ENCODE data around the gene RAVER1.
A peak's percentile ranks its signal among the peaks of the same experiment; 100 is the strongest.
"Not testable (repeated sequence)": the region's sequence is repeated elsewhere in the genome, so short reads cannot be mapped to it uniquely, and the experiment has no call there.

Gene RAVER1, protein sequence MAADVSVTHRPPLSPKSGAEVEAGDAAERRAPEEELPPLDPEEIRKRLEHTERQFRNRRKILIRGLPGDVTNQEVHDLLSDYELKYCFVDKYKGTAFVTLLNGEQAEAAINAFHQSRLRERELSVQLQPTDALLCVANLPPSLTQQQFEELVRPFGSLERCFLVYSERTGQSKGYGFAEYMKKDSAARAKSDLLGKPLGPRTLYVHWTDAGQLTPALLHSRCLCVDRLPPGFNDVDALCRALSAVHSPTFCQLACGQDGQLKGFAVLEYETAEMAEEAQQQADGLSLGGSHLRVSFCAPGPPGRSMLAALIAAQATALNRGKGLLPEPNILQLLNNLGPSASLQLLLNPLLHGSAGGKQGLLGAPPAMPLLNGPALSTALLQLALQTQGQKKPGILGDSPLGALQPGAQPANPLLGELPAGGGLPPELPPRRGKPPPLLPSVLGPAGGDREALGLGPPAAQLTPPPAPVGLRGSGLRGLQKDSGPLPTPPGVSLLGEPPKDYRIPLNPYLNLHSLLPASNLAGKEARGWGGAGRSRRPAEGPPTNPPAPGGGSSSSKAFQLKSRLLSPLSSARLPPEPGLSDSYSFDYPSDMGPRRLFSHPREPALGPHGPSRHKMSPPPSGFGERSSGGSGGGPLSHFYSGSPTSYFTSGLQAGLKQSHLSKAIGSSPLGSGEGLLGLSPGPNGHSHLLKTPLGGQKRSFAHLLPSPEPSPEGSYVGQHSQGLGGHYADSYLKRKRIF

DNA sequence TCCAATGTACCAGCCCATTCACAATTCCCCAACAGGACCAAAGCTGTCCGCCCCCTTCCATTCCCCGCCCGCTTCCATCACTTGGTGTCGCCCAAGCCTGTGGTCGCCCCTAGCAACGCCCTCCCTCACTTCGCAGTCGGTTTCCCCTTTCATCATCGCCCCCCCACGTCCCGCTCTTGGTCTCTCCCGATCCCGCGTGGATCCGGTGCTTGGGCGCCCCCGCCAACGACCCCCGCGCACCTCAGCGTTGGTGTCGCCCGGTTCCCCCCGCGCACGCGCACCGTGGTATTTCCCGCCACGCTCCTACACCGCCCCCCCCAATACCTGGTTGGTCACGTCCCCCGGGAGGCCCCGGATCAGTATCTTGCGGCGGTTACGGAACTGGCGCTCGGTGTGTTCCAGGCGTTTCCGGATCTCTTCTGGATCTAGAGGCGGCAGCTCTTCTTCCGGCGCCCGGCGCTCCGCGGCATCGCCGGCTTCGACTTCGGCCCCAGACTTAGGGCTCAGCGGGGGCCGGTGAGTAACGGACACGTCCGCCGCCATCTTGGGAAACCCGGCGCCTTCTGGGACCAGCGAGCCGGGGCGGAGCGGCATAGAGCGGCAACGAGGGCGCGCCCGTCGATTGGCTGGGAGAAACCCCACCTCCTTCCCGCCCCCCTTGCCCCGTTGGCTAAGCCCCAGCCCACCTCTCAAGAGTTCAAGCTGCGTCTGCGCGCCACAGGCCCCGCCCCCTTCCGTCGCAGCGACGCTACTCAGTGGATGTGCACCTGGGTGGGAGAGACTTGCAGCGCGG is at the start of gene RAVER1:
RAVER1 (minus strand) TSS at position 565 of the 793 bp plus-strand sequence; CDS start at position 543, 22 bp downstream.
- DNase-seq: peak; percentile 88

DNA sequence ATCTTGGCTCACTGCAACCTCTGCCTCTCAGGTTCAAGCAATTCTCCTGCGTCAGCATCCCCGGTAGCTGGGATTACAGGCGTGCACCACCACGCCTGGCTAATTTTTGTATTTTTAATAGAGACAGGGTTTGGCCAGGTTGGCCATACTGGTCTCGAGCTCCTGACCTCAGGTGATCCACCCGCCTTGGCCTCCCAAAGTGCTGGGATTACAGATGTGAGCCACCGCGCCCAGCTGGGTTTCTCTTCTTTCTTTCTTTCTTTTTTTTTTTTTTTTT is 49.8 kb upstream of the RAVER1 start:
- not testable (repeated sequence) for DNase-seq

DNA sequence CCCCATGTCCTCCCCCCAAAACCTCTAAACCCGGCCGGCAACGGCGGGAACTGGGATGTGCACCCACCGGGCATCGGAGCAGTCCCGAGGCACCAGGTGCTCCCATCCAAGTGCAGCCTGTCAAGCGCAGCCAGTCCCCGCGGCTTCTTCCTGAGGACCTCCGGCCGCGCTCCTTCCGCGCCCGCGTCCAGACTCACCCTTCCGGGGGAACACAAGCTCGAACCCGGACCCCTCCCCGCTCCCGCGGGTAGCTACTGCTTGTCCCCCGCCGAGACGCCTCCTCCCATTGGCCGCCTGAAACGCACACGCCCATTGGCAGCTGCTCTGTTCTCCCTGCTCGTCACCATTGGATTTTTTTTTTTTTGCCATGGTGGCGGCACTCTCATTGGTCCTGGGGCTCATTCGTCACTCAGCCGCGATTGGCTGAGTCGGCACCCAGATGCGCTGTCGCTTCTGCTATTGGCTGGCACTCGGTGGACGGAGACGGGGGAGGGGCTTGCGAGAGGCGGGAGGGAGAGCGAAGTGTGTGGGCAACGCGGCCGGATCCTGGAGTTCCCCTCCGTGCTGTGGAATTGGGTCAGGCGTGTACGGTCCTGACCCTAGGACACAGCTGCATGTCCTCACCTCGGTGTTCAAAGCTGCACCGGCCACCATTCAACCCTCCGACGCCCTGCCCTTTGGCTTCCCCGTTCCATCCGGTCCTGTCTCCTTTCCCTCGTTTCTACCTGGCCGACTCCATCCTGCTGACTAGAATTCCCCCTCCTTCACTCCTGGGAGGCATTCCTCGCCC is 47.2 kb upstream of the RAVER1 start, which contains the start of gene TYK2:
TYK2 (minus strand) TSS at position 260 of the 790 bp plus-strand sequence. CDS start 2,166 bp downstream, outside the sequence.
- DNase-seq: peak; percentile 96

DNA sequence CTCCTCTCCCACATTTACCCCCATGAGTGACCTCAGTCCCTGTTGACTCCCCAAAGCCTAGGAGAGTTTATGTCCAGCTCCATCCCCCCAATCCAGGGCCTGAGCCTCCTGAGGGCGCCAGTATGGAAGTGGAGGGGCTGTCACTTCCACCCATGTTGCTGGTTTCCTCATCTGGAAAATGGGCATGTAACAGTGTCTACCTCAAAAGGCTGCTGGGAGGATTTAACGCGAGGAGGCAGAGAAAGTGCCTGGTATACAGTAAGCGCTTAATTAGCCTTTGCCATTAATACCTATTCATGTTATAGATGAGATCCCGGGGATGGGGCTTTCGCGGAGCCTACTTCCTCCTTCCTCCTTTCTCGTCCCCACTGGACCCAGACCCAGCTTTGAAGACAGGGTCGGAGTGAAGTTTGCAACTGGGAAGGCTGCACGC is 46.6 kb upstream of the RAVER1 start:
- no peak for DNase-seq

DNA sequence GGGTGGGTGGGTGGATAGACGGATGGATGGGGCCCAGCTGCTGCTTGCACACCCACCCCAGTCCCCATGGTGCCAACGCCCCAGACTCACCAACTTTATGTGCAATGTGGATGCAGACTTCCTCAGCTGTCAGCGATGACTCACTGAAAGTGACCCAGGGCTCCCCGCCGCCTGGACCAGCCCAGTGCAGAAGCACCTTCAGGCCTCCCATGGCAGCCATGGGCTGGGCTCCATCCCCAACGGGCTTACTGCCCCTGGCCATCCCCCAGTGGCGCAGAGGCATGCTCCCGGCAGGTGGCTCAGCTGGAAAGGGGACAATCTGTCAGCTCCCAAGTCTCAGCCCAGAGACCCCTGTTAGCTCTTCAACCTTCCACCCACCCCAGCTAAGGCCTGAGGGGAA is 44.8 kb upstream of the RAVER1 start:
- DNase-seq: no peak

DNA sequence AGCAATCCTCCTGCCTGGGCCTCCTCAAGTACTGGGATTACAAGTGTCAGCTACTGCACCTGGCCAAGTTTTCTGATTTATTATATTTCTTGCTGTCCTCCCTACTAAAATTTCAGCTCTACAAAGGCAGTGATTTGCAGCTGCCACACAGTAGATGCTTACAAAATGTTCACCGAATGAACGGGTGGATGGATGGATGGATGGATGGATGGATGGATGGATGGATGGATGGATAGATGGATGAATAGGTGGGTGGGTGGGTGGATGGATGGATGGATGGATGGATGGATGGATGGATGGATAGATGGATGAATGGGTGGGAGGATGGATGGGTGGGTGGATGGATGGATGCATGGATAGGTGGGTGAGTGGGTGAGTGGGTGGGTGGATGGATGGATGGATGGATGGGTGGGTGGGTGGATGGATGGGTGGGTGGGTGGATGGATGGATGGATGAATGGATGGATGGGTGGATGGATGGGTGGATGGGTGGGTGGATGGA is 43.9 kb upstream of the RAVER1 start:
- DNase-seq: not testable (repeated sequence)

DNA sequence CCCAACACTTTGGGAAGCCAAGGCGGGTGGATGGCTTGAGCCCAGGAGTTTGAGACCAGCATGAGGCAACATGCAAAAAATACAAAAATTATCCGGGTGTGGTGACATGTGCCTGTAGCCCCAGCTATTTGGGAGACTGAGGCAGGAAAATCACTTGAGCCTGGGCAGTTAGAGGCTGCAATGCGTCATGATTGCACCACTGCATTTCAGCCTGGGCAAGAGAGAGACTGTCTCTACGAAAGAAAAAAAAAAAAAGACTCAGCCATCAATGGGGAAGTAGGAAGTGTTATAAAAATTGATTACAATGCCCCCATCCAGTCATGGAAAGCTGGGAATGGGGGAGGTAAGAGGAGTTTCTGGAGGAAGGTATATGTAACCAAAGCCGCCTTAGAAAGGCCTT is 41.6 kb upstream of the RAVER1 start:
- no peak for DNase-seq

DNA sequence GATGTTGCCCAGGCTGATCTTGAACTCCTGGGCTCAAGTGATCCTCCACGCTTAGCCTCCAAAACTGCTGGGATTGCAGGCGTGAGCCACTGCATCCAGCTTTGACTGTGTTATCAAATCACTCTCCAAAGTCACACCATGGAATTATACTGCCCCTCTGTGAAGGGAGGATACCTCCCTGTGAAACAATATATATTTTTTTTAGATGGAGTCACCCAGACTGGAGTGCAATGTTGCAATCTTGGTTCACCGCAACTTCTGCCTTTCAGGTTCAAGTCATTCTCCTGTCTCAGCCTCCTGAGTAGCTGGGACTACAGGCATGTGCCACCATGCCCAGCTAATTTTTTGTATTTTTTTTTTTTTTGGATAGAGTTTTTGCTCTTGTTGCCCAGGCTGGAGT is 39.4 kb upstream of the RAVER1 start:
- no peak for DNase-seq

DNA sequence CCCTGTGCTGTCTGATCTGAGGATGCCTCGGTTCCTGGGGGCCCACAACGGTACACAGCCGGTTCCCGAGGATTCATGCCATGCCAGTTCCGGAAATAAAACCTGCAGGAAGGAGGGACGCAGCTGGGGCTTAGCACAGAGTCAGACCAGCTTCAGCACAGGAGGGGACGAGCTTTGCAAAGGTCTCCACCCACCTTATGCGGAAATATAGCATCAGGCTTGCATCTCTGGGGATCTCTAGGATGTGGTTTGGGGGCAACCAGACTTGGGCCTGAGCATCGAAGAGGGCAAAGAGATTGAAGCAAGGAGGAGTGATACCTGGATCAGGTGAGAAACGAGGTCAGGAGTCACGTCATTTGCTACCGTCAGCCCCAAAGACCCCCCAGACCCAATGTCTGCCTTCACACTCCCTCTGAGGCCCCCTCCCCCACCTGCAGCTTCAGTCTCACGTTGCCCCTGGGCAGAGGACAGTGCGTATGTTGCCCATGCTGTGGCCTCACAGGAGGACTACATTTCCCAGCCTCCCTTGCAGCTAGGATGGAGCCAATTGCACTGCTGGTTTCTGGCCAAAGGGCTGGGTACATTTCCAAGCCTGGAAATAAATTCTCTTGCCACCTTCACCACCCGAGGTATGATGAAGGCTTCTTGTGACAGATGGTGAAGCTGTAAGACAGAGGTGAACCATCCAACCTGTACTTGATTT is 34.9 kb upstream of the RAVER1 start:
- no peak for DNase-seq

DNA sequence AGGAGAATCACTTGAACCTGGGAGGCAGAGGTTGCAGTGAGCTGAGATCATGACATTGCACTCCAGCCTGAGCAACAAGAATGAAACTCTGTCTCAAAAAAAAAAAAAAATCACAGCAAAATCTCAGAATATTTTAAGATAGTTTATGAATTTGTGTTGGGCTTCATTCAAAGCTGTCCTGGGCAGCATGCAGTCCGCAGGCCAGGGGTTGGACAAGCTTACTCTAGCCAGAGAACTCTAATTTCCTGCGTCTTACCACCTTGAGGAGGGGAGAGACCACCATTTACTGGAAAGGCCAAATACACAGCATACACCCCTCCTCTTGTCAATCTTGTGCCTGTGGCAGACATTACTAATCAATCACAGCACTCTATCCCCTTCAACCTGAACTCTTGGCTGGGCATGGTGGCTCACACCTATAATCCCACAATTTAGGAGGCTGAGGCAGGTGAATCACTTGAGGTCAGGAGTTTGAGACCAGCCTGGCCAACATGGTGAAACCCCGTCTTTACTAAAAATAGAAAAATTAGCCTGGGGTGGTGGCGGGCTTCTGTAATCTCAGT is 33.7 kb upstream of the RAVER1 start:
- not testable (repeated sequence) for DNase-seq

DNA sequence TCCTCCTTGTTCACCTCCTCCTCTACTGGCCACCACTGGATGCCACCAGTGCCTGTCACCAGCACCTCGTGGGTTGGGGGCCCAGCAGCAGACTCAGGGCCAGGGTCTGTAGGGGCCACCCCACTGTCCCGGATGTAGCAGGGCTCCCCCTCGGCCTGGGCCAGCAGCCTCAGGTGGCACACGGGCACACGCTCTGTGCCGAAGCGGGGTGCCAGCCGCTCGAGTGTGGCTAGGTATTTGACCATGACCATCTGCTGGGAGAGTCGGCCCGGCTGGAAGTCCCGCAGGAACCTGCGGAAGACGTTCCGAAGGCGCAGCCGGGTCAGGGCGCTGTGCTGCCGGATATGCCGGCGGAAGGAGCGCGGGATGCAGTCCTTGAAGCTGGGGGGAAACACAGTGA is 32.2 kb upstream of the RAVER1 start:
- DNase-seq: no peak

DNA sequence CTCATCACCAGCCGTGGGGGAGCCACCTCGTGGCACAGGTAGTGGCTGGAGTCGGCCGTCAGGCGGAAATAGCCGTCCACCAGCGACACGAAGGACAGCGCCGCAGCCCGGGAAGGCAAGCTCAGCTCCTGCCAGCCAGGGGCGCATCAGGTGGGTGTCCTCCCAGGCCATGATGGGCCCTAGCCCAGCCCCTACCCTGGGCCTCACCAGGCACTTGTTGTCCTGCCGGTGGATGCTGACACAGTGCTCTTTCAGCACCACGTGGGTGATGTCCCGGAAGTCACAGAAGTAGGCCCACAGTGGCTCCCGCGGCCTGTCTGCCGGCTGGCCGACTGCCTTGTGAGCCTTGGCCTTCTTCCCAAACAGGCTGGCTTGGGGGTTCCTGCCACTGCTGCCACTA is 31.3 kb upstream of the RAVER1 start:
- DNase-seq: no peak

DNA sequence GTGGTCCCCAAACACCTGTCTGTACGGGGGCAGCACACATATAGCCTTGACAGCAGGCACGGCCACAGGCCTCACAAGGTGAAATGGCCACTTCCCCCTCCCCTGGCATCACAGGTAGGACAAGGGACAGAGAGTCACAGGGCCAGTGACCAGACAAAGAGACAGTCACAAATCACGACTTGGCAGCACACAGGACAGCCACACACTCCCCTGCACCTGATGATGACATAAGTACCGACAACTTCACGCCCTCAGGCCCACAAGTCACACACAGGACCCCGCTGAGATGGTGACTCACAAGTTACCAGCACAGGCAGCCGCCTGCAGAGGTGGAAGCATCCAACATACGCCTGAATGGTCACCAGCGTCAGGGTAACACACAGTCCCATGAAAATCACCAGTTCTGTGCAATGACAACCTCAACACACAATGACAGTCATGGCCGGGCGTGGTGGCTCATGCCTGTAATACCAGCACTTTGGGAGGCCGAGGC is 30.5 kb upstream of the RAVER1 start:
- no peak for DNase-seq

DNA sequence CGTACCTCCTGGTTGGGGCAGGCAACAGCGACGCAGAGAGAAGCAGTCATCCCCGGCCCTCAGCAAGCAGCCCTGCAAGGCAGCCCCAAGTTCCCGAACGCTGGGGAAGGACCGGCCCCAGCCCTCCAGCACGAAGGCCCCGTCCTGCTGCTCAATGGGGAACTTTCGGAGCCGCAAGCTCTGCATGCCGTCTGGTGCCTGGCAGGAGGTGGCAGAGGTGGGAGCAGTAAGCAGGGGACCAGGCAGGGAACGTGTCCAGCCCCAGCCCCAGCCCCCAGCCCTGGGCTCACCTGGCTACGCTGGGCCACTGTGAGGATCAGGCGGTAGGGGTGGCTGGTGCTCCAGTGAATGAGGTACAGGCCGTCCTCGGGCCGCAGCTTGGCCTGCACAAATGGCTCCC is 28.9 kb upstream of the RAVER1 start:
- DNase-seq: no peak

DNA sequence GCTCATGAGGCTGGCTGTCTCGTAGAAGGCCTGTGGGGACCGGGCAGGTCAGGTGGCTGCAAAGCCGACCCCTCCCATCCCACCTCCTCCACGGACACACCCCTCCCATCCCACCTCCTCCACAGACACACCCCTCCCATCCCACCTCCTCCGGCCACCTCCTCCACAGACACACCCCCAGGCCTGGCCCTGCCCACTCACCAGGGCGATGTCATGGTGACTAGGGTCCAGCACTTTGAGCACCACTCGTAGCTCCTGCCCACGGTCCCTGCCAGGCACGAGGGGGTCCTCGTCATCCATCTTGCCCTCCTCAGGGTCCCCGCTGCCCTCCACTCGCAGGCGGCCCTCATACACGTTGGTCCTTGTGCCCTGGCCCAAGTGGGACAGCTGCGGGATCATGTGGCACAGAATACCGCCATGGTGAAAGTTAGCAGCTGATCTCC is 28.3 kb upstream of the RAVER1 start:
- DNase-seq: no peak

DNA sequence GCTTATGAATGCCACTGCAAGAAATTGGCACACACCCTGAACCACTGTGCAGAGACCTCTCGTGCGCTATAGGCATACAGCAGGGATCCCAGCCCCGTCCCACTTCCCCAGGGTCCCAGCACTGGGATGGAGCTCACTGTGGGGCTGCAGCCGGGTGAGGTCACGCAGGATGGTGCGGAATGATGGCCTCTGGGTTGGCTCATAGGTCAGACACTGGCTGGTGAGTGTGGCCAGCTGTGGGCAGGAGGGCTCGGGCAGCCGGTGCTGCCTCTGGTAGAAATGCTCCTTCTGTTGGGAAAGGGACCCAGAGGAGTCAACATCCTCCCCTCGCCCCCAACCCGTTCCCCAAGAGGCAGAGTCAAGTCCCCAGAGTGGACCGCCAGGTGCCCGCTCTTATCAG is 23.1 kb upstream of the RAVER1 start:
- no peak for DNase-seq

DNA sequence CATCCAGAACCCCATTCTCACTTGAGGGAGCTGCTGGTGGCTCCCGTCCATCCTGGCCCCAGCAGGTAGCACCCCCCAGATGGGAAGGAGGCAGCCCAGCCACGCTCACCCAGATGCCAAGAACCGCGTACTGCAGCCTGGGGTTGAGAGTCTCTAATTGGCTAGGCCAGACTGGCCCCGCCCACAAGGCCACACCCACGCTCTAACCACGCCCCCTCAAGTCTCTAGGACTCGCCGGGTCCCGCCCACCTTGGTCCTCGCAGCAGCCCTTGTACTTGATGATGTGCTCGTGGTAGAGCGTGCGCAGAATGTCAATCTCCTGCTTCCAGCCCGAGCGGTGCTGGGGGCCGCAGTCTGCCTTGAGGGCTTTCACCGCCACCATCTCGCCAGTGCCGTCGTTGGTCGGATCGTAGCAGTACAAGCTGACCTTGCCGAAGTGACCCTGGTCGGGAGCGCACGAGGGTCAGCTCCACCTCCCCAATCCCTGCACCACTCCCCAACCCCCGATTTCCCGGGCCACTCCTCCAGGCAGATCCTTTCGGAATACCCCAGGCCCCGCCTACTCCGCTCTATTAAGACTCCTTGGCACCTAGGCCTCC is 20.6 kb upstream of the RAVER1 start:
- DNase-seq: no peak

DNA sequence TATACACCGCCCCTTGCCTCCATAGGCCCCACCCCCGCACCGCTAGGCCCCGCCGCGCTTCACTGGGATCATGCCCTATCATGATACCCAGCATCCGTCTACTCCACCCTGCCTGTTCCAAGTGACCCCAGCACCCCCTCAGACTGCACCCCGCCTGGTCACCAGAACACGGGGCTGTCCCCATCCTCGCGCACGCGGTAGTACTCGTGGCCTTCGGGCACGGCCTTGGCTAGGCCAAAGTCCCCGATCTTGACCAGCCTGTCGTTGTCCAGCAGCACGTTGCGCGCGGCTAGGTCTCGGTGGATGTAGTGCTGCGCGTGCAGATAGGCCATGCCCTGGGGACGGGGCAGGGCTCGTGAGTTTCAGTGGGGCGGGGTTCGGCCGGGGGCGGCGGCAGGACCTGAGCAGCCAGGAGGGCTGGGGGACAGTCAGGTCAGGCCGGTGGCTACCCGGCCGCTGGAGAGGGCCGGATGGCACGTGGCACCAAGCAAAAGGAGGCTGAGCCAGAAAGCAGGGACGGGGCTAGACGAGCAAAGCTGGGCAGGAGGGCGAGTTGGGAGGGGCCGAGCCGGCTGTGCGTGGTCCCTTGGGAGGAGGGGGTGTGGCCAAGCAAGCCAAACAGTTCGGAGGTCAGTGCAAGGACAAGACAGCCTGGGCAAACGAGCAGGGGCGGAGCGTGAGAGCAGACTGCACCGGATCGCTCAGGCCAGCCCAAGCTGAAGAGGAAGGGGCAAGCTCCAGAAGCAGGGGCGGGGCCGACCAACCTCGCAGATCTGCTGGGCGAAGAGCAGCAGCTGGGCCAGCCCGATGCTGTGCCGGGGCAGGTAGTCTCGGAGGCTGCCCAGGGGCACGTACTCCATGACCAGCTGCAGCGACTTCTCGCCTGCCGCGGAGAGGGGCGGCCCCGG is 19.7 kb upstream of the RAVER1 start:
- DNase-seq: no peak

DNA sequence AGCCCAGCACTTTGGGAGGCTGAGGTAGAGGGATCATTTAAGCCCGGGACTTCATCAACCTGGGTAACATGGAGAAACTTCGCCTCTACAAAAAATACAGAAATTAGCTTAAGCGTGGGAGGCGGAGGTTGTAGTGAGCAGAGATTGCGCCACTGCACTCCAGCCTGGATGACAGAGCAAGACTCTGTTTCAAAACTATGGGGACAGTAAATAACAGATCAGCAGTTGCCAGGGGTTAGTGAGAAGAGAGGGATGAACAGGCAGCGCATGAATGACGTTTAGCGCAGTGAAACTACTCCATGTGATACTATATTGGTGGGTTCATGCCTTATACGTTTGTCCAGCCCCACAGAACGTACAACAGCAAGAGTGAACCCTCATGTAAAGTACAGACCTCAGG is 13.2 kb upstream of the RAVER1 start:
- DNase-seq: no peak

DNA sequence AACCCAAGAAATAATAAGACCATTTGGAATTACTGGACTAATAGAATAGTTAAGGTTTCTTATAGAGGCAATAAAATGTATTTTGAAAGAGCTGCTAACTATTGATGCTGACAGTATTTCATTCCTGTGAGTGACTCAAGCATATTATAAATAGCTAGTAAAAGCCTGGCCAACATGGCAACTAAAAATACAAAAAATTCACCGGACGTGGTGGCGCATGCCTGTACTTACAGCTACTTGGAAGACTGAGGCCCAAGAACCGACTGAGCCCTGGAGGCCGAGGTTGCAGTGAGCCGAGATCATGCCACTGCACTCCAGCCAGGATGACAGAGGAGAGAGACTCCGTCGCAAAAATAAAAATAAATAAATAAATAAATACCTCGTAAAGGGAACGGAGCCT is 11.5 kb upstream of the RAVER1 start:
- DNase-seq: no peak
